Measurements from ENCODE around the gene TCF21.

The TCF21 gene

GRCh38 chr6:133889557-133890403 is 867 bp downstream of the TCF21 start:
- DNase-seq: peak; percentile 8

- DNase-seq: no peak
Observed at GRCh38 chr6:133890711-133891148, 1.8 kb downstream of the TCF21 start.

DNA sequence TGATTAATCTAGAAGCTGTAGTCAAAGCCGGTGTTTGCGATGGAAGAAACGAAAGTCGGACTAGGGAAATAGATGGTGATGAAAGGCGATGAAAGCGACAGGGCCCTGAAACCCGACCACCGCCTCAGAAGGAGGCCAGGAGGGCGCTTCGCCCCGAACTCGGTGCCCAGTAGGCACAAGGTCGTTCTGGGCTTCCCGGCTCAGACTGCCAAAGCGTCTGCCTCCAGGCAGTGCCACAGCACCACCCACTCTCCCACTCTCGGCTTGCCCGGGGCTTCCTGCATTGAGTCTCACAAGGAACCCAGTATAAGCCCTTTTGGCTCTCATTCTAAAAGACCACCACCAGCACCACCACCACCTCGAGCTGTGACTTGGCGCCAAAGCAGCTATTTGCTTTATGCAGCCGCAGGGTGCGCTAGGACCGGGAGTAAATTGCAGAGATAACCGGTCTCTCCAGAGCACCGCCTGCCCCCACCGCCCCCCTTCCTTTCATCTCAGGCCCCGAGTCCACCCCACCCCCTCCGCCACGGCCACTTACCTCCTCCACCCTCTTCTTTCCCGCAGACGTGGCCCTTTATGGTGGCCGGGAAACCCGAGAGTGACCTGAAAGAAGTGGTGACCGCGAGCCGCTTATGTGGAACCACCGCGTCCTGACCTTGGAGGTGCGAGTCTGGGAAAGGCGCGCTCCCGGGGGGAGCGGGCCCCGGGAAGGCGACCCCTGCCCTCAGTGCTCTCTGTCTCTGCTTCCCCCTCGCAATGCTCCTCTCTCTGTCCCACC is 2.4 kb downstream of the TCF21 start:
- DNase-seq: peak; percentile 6

- DNase-seq: no peak
Observed at GRCh38 chr6:133891927-133892812, 3.3 kb downstream of the TCF21 start.

- DNase-seq: no peak
Observed at GRCh38 chr6:133892813-133893691, 4.1 kb downstream of the TCF21 start.

DNA sequence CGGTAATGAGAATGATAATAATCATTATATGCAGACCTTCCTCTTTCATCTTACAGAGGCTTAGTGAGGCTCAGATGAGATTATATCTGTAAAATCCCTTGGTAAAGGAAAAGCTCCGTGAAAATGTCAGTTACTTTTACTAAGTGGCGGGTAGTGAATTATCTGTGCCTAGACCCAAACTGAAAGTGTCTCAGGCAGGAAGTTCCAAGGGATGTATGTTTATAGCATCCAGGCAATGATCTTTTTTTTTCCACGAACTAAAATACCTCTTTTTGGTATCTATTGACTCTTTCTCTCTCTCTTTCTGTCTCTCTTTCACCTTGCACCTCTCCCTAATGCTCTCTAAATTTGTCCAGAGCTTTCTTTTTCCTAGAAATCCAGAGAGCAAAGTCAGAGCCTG is 5.0 kb downstream of the TCF21 start:
- no peak for DNase-seq

GRCh38 chr6:133894369-133894768 is 5.5 kb downstream of the TCF21 start:
- no peak for DNase-seq

GRCh38 chr6:133894795-133895358 is 6.0 kb downstream of the TCF21 start:
- no peak for DNase-seq

- peak; percentile 13 for DNase-seq
Observed at GRCh38 chr6:133895573-133896343, 6.8 kb downstream of the TCF21 start.

- DNase-seq: no peak
Observed at GRCh38 chr6:133896344-133896721, 7.4 kb downstream of the TCF21 start.

GRCh38 chr6:133898263-133898662 is 9.3 kb downstream of the TCF21 start:
- DNase-seq: no peak

DNA sequence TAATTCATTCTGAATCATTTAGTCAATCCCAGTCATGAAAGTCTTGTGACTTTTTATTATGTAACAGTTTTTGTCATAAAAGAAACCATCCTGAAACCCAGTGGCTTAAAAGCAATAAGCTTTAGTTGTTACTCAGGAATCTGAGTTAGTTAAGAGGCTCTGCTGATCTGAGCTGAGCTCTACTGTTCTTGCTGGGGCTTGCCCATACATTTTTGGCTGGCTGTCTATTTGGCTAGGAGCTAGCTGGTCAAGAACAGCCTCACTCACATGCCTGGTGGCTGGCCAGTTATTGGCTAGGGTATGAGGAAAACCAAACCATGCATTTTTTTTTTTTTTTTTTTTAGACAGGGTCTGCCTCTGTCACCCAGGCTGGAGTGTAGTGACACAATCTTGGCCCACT is 10.6 kb downstream of the TCF21 start:
- no peak for DNase-seq

DNA sequence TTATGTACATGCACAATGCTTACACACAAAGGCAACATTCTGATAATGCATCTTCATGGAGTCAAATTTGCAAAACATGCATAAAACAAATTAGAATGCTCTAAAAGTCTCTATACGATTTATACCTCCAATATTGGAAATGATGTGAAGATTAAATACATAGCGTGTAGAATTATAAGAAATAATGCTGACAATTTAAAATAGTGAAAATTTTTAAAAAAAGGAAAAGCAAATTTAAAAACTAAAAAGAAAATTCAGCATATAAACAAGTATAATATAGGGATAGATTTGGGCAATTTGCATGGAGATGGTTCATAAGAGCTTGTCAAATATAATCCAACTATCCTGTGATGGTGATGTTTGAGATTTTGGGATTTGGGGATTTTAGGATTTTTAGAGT is 14.9 kb downstream of the TCF21 start:
- no peak for DNase-seq

DNA sequence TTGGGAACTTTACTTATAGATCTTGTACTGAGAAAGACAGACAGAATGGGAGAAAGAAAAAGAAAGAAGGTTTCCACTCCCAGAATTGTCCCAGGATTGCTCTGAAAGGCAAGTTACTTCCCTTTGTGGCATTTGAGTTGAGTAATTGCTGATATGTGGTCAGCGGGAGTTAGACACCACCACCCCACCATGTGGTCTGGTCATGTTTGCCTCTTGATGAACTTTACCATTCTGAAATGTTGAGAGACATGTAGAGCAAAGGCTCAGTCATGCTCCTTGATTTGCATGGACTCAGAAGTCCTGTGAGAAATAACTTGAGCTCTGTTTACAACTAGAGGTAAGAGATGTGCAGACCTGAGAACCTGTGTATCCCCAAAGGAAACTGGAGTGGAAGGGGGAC is 17.1 kb downstream of the TCF21 start:
- no peak for DNase-seq

- peak; percentile 78 for DNase-seq
Observed at GRCh38 chr6:133916650-133917151, 27.8 kb downstream of the TCF21 start.

GRCh38 chr6:133917781-133918180 is 28.9 kb downstream of the TCF21 start:
- DNase-seq: no peak

- no peak for DNase-seq
Observed at GRCh38 chr6:133918208-133918930, 29.5 kb downstream of the TCF21 start.

DNA sequence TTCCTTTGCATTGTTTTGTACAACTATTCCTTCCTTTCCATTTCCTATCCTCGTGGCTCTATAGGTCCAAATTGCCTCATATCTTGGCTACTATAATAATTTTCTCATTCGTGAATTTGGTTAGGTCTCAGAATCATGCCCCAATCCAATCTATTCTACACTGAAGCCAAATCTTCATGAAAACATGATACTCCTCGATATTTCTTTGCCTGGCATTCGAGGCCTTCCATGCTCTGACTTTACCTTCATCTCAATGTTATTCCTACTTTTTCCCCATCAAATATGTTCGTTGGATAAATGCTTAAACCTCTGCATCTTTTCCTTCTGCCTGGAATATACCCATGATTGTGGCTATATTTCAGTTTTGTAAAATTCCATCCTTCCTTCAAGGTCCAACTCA is 30.4 kb downstream of the TCF21 start:
- no peak for DNase-seq

GRCh38 chr6:133921249-133921859 is 32.4 kb downstream of the TCF21 start:
- peak; percentile 77 for DNase-seq

Measured in fibroblast of skin of back (primary cell).